WTC11 (cell line): ENCODE results near the gene FAM50A. TPM values are rescaled to one million over a fixed set of nuclear protein-coding genes. Genes with fewer than 3 reads are reported as not detected.

Source experiments
- ATAC-seq: fragments of 200-7000 bp; cut with Tn5 transposase; 2 replicates; pipeline ENCODE4 v1.10.0; 2021; ENCODE audit warnings: mild to moderate bottlenecking, moderate library complexity
- CTCF ChIA-PET: fragments of 300-600 bp; sonication (Branson Sonifier 250); formaldehyde crosslinking; loops from one replicate; lab custom pipeline; 2021; ENCODE audit warnings: antibody characterized with exemption; lab: Charles Lee
- POLR2A ChIA-PET: fragments of 350-600 bp; sonication (Branson Sonifier 250); formaldehyde crosslinking; loops from one replicate; lab custom pipeline; 2021; ENCODE audit warnings: antibody characterized with exemption; lab: Charles Lee
- DNase-seq: peaks from one replicate; pipeline ENCODE4 v3.0.0; 2021; ENCODE audit warnings: low spot score
- H3K27ac Mint-ChIP-seq: 2 replicates; pipeline ENCODE4 v1.8.0; 2021; ENCODE audit warnings: mixed read lengths
- H3K27me3 Mint-ChIP-seq: 2 replicates; pipeline ENCODE4 v1.8.0; 2021; ENCODE audit warnings: low read depth, mild to moderate bottlenecking, moderate library complexity, mixed read lengths
- H3K36me3 Mint-ChIP-seq: 2 replicates; pipeline ENCODE4 v1.8.0; 2021; ENCODE audit warnings: mixed read lengths
- H3K4me1 Mint-ChIP-seq: 2 replicates; pipeline ENCODE4 v1.8.0; 2022; ENCODE audit warnings: mixed read lengths
- H3K4me3 Mint-ChIP-seq: 2 replicates; pipeline ENCODE4 v1.8.0; 2021; ENCODE audit warnings: mild to moderate bottlenecking, moderate library complexity, mixed read lengths
- H3K9me3 Mint-ChIP-seq: 2 replicates; pipeline ENCODE4 v1.8.0; 2021; ENCODE audit warnings: mixed read lengths
- CBFB ChIP-seq: sonication (generic); formaldehyde crosslinking; IDR thresholded peaks from 2 replicates; pipeline ENCODE4 v1.8.1; 2022; ENCODE audit warnings: mild to moderate bottlenecking, low read depth, missing genetic modification reagents
- ELF4 ChIP-seq: sonication (generic); formaldehyde crosslinking; IDR thresholded peaks from 2 replicates; pipeline ENCODE4 v1.8.1; 2022; ENCODE audit warnings: low read depth, mild to moderate bottlenecking, moderate library complexity, missing genetic modification reagents
- GABPB1 ChIP-seq: sonication (generic); formaldehyde crosslinking; IDR thresholded peaks from 2 replicates; pipeline ENCODE4 v1.8.1; 2023; ENCODE audit warnings: mild to moderate bottlenecking, missing genetic modification reagents
- HMGA2 ChIP-seq: fragments of 250-450 bp; sonication (Bioruptor Pico); IDR thresholded peaks from 2 replicates; pipeline ENCODE4 v1.4.0; 2021; ENCODE audit warnings: mild to moderate bottlenecking, moderate library complexity
- IRF2 ChIP-seq: sonication (generic); formaldehyde crosslinking; IDR thresholded peaks from 2 replicates; pipeline ENCODE4 v1.8.0; 2022; ENCODE audit warnings: low read depth, missing genetic modification reagents, borderline replicate concordance
- MYBL2 ChIP-seq: sonication (generic); formaldehyde crosslinking; IDR thresholded peaks from 2 replicates; pipeline ENCODE4 v1.8.1; 2023; ENCODE audit warnings: mild to moderate bottlenecking, moderate library complexity, missing genetic modification reagents
- NR3C1 ChIP-seq: sonication (generic); formaldehyde crosslinking; conservative IDR thresholded peaks from 2 replicates; pipeline ENCODE4 v1.8.1; 2023; ENCODE audit warnings: low read depth, mild to moderate bottlenecking, missing genetic modification reagents
- RELA ChIP-seq: sonication (generic); formaldehyde crosslinking; IDR thresholded peaks from 2 replicates; pipeline ENCODE4 v1.8.1; 2022; ENCODE audit warnings: missing genetic modification reagents, mild to moderate bottlenecking, borderline replicate concordance
- SMAD4 ChIP-seq: sonication (generic); formaldehyde crosslinking; IDR thresholded peaks from 2 replicates; pipeline ENCODE4 v1.8.0; 2022; ENCODE audit warnings: mild to moderate bottlenecking, missing genetic modification reagents
- TP53 ChIP-seq: sonication (generic); formaldehyde crosslinking; IDR thresholded peaks from 2 replicates; pipeline ENCODE4 v1.8.1; 2023; ENCODE audit warnings: mild to moderate bottlenecking, missing genetic modification reagents
- ZBTB21 ChIP-seq: sonication (generic); formaldehyde crosslinking; IDR thresholded peaks from 2 replicates; pipeline ENCODE4 v1.8.1; 2023; ENCODE audit warnings: mild to moderate bottlenecking, missing genetic modification reagents, borderline replicate concordance
- ZNF138 ChIP-seq: sonication (generic); formaldehyde crosslinking; conservative IDR thresholded peaks from 2 replicates; pipeline ENCODE4 v1.8.1; 2022; ENCODE audit warnings: mild to moderate bottlenecking, moderate library complexity, missing genetic modification reagents
- ZNF671 ChIP-seq: fragments of 250-450 bp; sonication (Bioruptor Pico); IDR thresholded peaks from 2 replicates; pipeline ENCODE4 v1.8.0; 2021; ENCODE audit warnings: mild to moderate bottlenecking
- total RNA-seq: library from RNA; stranded (reverse); gene quantifications from 3 replicates; pipeline ENCODE4 v1.2.3, GENCODE V29; 2021
- TF ChIP-seq, protein P1 (sequence below): fragments of 250-450 bp; sonication (Bioruptor Pico); IDR thresholded peaks from 2 replicates; pipeline ENCODE4 v1.9.0; 2021; ENCODE audit warnings: mild to moderate bottlenecking, borderline replicate concordance
- TF ChIP-seq, protein P2 (sequence below): sonication (generic); formaldehyde crosslinking; IDR thresholded peaks from 2 replicates; pipeline ENCODE4 v1.8.1; 2023; ENCODE audit warnings: mild to moderate bottlenecking, missing genetic modification reagents
- TF ChIP-seq, protein P3 (sequence below): sonication (generic); formaldehyde crosslinking; IDR thresholded peaks from 2 replicates; pipeline ENCODE4 v1.8.1; 2023; ENCODE audit warnings: mild to moderate bottlenecking, missing genetic modification reagents, moderate library complexity
- TF ChIP-seq, protein P4 (sequence below): sonication (generic); formaldehyde crosslinking; IDR thresholded peaks from 2 replicates; pipeline ENCODE4 v1.8.1; 2022; ENCODE audit warnings: mild to moderate bottlenecking, missing genetic modification reagents, moderate library complexity, borderline replicate concordance
- TF ChIP-seq, protein P5 (sequence below): sonication (generic); formaldehyde crosslinking; IDR thresholded peaks from 2 replicates; pipeline ENCODE4 v1.8.1; 2022; ENCODE audit warnings: low read depth, missing genetic modification reagents, borderline replicate concordance
- TF ChIP-seq, protein P6 (sequence below): fragments of 250-450 bp; sonication (Bioruptor Pico); IDR thresholded peaks from 2 replicates; pipeline ENCODE4 v1.8.0; 2021; ENCODE audit warnings: mild to moderate bottlenecking
- TF ChIP-seq, protein P7 (sequence below): sonication (generic); formaldehyde crosslinking; IDR thresholded peaks from 2 replicates; pipeline ENCODE4 v1.8.0; 2022; ENCODE audit warnings: mild to moderate bottlenecking, missing genetic modification reagents

The FAM50A gene
- total RNA-seq, 1 experiment from 2014 or later, result 50.2 TPM

DNA sequence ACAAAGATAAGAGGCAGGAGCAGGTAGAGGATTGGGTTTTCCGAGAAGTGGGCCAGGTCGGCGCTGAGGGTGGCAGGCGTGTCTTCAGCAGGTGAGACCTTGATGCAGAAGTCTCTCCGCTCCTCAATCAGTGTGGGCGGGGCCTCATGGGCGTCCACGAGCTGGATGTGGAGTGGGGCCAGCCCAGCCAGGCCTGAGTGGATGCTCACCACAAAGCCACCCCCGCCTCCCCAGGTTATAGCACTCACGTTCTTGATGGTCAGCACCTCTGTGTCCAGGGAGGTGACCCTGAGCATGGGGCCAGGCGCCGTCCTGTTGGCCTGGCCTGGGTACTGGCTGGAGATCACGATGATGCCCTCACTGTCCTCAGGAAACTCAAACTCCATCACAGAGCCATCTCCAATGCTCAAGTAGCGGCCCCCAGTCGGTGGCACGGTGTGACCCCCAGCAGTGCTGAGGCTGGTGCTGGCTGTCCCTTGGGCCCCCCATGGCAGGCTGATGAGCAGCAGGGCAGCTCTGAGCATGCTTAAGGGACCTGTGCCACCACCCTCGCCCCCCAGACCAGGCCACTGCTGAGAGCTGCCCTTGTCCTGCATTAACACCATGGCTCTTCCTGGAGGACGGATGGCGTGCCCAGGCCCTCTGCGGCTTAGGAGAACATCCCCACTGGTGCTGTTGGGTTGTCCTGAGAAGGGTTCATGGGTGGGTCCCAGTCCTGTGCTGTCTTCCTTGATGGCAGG is 44.6 kb downstream of the FAM50A start (continued):
- TF ChIP-seq, protein P1, sequence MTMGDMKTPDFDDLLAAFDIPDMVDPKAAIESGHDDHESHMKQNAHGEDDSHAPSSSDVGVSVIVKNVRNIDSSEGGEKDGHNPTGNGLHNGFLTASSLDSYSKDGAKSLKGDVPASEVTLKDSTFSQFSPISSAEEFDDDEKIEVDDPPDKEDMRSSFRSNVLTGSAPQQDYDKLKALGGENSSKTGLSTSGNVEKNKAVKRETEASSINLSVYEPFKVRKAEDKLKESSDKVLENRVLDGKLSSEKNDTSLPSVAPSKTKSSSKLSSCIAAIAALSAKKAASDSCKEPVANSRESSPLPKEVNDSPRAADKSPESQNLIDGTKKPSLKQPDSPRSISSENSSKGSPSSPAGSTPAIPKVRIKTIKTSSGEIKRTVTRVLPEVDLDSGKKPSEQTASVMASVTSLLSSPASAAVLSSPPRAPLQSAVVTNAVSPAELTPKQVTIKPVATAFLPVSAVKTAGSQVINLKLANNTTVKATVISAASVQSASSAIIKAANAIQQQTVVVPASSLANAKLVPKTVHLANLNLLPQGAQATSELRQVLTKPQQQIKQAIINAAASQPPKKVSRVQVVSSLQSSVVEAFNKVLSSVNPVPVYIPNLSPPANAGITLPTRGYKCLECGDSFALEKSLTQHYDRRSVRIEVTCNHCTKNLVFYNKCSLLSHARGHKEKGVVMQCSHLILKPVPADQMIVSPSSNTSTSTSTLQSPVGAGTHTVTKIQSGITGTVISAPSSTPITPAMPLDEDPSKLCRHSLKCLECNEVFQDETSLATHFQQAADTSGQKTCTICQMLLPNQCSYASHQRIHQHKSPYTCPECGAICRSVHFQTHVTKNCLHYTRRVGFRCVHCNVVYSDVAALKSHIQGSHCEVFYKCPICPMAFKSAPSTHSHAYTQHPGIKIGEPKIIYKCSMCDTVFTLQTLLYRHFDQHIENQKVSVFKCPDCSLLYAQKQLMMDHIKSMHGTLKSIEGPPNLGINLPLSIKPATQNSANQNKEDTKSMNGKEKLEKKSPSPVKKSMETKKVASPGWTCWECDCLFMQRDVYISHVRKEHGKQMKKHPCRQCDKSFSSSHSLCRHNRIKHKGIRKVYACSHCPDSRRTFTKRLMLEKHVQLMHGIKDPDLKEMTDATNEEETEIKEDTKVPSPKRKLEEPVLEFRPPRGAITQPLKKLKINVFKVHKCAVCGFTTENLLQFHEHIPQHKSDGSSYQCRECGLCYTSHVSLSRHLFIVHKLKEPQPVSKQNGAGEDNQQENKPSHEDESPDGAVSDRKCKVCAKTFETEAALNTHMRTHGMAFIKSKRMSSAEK (CRISPR knock-in tag), result no peak

DNA sequence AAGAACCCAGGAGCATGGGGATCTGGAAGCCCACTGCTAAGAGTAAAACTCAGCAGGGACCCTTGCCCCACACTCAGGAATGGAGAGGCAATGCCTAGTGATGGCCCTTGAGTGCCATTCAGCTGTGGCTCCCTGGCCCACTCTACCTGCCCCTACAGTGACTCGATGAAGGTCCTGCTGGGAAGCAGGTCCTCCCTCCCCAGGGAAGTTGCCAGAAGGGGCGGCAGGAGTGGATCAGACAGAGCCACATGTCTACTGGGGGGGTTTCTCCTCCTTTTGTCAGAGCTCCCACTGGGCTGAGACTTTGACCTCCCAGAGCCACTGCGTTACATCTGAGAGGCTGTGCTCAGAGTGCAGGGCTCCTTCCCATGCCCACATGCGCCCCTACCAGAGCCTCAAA is 45.2 kb downstream of the FAM50A start:
- DNase-seq, result no peak
- Mint-ChIP-seq H3K9me3 (no peaks in the 10 kb centered on the region), H3K4me1 (peaks cover 4% of the 10 kb centered on the region; the same call in 1 of the 2 replicates), H3K36me3 (no peaks in the 10 kb centered on the region; the same call in 1 of the 2 replicates), H3K27me3 (peaks cover 5% of the 10 kb centered on the region; the same call in 1 of the 2 replicates), H3K4me3 (peak overlapping the region; percentile 73; the same call in 1 of the 2 replicates), H3K27ac (no peak overlapping the region)
- ChIA-PET CTCF (interaction anchor here (0.5 to 2.3 kb wide), 2 partner anchors 64 to 116 kb away, joined by 5 to 11 read pairs; no protein-coding TSS in a partner anchor), POLR2A (interaction anchor here (1.2 to 2.2 kb wide), 2 partner anchors 38 to 116 kb away, joined by 5 to 7 read pairs; no protein-coding TSS in a partner anchor)
- ATAC-seq, result no peak
- TF ChIP-seq, protein P2, sequence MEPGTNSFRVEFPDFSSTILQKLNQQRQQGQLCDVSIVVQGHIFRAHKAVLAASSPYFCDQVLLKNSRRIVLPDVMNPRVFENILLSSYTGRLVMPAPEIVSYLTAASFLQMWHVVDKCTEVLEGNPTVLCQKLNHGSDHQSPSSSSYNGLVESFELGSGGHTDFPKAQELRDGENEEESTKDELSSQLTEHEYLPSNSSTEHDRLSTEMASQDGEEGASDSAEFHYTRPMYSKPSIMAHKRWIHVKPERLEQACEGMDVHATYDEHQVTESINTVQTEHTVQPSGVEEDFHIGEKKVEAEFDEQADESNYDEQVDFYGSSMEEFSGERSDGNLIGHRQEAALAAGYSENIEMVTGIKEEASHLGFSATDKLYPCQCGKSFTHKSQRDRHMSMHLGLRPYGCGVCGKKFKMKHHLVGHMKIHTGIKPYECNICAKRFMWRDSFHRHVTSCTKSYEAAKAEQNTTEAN (CRISPR knock-in tag), result no peak
- TF ChIP-seq, protein P3, sequence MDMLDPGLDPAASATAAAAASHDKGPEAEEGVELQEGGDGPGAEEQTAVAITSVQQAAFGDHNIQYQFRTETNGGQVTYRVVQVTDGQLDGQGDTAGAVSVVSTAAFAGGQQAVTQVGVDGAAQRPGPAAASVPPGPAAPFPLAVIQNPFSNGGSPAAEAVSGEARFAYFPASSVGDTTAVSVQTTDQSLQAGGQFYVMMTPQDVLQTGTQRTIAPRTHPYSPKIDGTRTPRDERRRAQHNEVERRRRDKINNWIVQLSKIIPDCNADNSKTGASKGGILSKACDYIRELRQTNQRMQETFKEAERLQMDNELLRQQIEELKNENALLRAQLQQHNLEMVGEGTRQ (CRISPR knock-in tag), result no peak
- TF ChIP-seq ZNF138 (CRISPR knock-in tag), result no peak
- TF ChIP-seq IRF2 (CRISPR knock-in tag), result no peak
- TF ChIP-seq, protein P4, sequence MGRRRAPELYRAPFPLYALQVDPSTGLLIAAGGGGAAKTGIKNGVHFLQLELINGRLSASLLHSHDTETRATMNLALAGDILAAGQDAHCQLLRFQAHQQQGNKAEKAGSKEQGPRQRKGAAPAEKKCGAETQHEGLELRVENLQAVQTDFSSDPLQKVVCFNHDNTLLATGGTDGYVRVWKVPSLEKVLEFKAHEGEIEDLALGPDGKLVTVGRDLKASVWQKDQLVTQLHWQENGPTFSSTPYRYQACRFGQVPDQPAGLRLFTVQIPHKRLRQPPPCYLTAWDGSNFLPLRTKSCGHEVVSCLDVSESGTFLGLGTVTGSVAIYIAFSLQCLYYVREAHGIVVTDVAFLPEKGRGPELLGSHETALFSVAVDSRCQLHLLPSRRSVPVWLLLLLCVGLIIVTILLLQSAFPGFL (CRISPR knock-in tag), result no peak
- no peak for TF ChIP-seq NR3C1 (CRISPR knock-in tag)
- no peak for TF ChIP-seq ZNF671 (CRISPR knock-in tag)
- TF ChIP-seq, protein P5, sequence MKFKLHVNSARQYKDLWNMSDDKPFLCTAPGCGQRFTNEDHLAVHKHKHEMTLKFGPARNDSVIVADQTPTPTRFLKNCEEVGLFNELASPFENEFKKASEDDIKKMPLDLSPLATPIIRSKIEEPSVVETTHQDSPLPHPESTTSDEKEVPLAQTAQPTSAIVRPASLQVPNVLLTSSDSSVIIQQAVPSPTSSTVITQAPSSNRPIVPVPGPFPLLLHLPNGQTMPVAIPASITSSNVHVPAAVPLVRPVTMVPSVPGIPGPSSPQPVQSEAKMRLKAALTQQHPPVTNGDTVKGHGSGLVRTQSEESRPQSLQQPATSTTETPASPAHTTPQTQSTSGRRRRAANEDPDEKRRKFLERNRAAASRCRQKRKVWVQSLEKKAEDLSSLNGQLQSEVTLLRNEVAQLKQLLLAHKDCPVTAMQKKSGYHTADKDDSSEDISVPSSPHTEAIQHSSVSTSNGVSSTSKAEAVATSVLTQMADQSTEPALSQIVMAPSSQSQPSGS (CRISPR knock-in tag), result no peak
- no peak for TF ChIP-seq GABPB1 (CRISPR knock-in tag)
- no peak for TF ChIP-seq SMAD4 (CRISPR knock-in tag)
- TF ChIP-seq HMGA2, result no peak
- TF ChIP-seq, protein P6, sequence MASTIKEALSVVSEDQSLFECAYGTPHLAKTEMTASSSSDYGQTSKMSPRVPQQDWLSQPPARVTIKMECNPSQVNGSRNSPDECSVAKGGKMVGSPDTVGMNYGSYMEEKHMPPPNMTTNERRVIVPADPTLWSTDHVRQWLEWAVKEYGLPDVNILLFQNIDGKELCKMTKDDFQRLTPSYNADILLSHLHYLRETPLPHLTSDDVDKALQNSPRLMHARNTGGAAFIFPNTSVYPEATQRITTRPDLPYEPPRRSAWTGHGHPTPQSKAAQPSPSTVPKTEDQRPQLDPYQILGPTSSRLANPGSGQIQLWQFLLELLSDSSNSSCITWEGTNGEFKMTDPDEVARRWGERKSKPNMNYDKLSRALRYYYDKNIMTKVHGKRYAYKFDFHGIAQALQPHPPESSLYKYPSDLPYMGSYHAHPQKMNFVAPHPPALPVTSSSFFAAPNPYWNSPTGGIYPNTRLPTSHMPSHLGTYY (CRISPR knock-in tag), result no peak
- no peak for TF ChIP-seq RELA (CRISPR knock-in tag)
- no peak for TF ChIP-seq ZBTB21 (CRISPR knock-in tag)
- TF ChIP-seq MYBL2, result no peak
- no peak for TF ChIP-seq ELF4 (CRISPR knock-in tag)
- TF ChIP-seq, protein P7, sequence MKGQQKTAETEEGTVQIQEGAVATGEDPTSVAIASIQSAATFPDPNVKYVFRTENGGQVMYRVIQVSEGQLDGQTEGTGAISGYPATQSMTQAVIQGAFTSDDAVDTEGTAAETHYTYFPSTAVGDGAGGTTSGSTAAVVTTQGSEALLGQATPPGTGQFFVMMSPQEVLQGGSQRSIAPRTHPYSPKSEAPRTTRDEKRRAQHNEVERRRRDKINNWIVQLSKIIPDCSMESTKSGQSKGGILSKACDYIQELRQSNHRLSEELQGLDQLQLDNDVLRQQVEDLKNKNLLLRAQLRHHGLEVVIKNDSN (CRISPR knock-in tag), result no peak
- no peak for TF ChIP-seq CBFB (CRISPR knock-in tag)
- no peak for TF ChIP-seq TP53 (CRISPR knock-in tag)
